Left renal cortex interstitium (tissue), 4 donors: ENCODE data around the gene DUS4L. TPM values are rescaled to one million over a fixed set of nuclear protein-coding genes. Genes with fewer than 3 reads are reported as not detected.
A peak's percentile ranks its signal among the peaks of the same experiment; 100 is the strongest.

Experiments used
- DNase-seq, 4 donors: peaks; one replicate each; pipeline ENCODE4 v3.0.0-alpha.2; 2013; ENCODE audit warnings: low read depth in 4 of 4, low spot score in 2 of 4, missing footprints in 1 of 4
- polyA plus RNA-seq, 4 donors: library from polyadenylated mRNA; unstranded; fragments of 120-200 nt; gene quantifications; one replicate each; pipeline ENCODE4 v1.2.1, GENCODE V29; 2013; ENCODE audit not compliant: insufficient read length in 4 of 4

The DUS4L gene
- polyA plus RNA-seq, 4 donors, result 14.5 to 24.3 (median 17.0) TPM

- peak in 1 of 4 donors; percentile 55 for DNase-seq
These were observed 16.3 kb downstream of the DUS4L start, which contains the start of gene BCAP29 for GRCh38 chr7:107579885-107580715. TSS of gene BCAP29 (plus strand) at chr7:107580246. CDS start at chr7:107580773, 527 bp downstream.

GRCh38 chr7:107580716-107581383 is 17.1 kb downstream of the DUS4L start:
- DNase-seq, result no peak

DNA sequence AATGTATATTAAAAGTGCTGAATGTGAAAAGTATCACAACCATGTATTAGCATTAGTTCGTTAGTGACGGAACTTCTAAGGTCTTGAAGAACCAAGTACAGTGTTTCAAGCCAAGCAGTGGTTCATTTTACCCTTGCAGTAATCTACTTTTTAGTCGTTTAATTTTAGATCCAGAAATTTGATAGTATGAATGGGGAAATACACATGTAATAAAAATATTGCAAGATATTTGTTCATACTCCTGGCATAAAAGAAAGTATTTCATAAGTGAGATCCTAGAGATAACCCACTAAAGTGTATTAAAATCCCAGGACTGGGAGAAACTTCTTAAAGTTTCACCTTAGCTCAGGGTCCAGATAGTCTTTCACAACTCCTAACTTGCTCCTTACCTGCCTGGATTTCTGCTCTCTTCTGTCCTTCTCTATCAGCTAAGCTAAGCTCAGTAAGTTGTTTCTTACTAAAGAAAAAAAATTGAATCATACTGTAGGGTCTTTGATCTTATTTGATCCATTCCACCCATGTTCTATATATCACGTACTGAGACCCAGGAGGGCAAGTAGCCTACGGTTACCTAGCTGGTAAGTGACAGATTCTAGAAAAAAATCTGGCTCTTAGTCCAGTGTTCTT is 17.7 kb downstream of the DUS4L start:
- DNase-seq, result no peak

- no peak for DNase-seq
These were observed 19.1 kb downstream of the DUS4L start for GRCh38 chr7:107582875-107583274.

- DNase-seq, result no peak
These were observed 20.9 kb downstream of the DUS4L start for GRCh38 chr7:107584716-107585115.

DNA sequence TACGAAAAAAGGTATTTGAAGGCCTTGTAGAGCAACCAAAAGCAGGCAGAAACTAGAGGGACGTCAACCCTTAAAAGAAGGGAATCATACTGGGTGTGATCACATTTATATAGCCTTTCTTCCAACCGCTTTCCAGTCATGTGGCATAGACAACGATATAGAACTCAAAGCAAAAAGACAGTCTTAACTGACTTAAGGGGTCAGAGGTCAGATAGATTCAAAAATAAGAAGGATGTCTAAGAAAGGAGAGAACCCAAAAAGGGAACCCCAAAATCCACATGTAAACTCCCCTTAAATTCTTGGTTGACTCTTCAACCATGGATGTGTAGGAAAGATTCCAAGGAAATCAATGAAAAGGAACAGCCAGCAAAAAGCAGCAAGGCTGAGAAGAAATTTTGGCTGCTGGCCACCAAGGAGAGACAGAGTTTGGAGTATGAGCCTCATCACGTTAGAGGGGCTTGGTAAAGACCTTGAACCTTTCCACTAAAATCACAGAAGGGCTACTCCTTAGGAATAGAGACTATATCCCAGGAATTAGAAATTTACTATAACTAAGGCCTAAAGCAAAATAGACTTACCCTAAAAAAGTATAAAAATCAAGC is 24.9 kb downstream of the DUS4L start:
- DNase-seq, result no peak

- DNase-seq, result no peak
These were observed 27.6 kb downstream of the DUS4L start for GRCh38 chr7:107591421-107591820.

DNA sequence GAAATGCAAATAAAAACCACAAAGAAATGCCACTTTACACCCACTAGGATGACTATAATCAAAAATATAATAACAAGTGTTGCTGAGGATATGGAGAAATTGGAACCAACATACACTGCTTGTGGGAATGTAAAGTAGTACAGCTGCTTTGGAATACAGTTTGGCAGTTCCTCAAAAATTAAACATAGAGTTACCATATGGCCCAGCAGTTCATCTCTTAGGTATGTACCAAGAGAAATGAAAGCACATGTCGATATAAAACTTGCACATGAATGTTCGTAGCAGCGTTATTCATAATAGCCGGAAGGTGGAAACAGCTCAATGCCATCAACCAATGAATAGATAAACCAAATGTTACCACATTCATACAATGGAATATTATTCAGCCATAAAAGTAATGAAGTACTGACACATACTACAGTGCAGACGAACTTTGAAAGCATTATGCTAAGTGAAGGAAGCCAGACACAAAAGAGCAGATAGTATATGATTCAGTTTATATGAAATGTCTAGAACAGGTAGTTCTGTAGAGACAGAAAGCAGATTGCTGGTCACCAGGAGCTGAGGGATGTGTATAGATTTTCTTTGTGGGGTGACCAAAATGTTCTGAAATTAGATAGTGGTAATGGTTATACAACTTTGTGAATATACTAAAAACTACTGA is 28.7 kb downstream of the DUS4L start:
- DNase-seq, result no peak

- no peak for DNase-seq
These were observed 29.2 kb downstream of the DUS4L start for GRCh38 chr7:107593025-107593410.

DNA sequence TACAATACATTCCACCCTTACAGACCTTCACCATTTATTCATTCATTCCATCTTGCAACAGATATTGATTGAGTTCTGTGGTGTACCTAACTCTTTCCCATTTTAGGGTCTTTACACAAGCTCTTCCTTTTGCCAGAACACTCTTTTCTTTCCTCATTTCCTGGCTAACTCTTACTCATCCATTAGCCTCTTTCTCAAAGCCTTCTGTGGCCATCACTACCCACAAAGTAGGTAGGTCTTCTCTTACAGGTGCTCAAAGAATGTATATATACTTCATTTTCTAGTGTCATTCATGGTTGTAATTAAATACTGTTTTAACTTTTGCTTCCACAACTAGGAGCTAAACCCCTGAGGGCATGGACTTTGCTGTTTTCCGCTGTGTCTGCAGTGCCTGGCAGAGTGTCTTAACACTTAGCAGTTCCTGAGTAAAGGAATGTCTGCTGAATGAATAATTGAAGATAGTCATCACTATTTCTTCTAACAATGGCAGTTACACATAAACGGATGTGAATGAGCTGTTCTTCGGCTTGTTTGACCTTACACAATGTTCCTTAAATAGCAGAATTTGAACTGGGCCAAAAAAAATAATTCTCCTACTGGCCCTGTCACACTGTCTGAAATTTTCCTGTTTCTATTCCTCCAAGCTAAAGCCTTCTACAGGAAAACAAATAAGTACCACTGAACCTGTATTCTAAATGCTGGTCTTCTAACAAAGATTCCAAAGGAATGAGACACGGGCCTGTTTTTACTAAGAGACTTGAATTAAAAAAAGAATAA is 31.4 kb downstream of the DUS4L start:
- DNase-seq, result no peak

DNA sequence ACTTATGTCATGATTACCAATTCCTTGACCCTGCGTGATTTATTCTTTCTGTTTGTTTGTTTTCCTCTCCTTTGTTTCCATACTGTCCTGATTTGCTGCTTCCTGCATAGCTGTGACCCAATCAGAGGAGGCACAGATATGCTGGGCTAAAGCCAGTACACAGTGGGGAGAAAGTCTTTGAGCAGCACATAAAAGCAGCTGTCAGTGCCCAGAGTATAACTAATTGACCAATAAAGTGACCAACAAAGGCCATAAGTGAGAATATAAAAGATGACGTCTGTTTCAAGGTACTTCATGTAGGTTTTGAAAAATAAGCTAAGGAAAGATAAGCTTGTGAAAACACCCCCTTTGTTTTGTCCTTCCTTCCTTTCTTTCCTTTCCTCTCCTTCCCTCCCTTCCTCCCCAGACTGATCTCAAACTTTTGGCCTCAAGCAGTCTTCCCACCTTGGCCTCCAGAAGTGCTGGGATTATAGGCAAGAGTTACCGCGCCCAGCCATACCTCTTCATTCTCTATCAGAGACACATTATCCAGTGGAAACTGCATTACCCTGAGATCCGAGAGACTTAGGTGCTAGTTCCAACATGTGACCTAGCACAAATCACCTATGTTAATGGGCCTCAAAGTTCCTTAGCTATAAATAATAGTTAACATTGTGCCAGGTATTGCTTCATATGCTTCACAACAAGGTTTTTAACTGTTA is 33.3 kb downstream of the DUS4L start:
- no peak for DNase-seq

DNA sequence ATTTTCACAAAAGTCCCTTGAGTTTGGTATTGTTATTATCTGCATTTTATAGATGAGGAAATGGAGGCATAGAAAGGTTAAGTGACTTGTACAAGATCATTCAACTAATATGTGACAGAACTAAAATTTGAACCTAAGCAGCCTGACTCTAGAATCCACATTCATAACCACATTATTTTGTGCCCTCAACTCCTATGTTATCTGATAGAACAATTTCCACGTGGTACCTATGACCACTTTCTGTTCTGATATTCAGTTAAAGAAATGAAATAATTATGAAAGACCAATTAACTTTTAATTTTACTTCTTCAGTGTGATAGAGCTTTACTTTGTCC is 33.8 kb downstream of the DUS4L start:
- no peak for DNase-seq

GRCh38 chr7:107597953-107598352 is 34.2 kb downstream of the DUS4L start:
- no peak for DNase-seq

GRCh38 chr7:107599262-107599661 is 35.5 kb downstream of the DUS4L start:
- no peak for DNase-seq

DNA sequence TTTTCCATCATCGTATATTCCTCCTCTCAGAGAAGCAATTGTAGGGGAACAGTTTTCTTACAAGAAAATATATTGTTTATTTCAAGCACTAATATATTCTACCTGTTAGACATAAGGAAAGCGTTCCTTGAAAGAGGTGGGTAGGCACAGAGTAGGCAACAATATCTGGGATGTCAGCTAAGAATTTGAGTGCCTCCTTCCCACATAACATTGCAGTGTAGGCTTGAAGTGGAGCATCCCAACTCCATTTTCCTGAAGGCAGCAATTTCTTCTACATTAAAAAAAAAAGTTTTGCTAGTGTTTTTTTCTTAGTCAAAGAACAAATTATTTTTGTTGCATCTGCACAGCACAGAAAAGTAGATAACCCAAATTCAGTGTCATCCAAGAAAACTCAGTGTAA is 37.0 kb downstream of the DUS4L start:
- no peak for DNase-seq

DNA sequence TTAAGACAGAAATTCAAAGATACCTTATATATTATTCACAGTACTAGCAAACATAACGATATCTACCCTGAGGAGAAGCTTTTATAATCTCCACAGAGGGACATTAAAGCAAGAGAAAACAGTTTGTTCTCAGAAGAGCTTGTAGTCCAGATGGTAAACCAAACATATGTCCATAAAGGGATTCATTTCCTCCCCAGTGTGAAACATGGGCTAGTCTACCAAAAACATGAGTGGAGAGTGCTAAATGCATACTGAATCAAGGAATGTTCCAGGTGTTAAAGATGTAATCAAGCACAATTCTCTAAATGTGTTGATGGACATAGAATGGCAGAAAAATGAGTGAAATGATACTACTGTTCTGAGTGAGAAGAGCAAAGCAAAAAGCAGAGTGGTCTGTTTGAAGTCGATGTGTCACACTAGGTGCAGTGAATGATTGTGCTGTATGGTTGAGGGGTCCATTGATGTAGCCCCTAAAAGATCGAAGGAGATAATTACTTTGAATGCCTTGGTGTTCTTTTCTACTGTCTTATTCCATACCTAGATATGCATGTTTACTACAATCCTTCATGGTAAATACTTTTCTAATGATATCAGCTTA is 41.5 kb downstream of the DUS4L start:
- no peak for DNase-seq

DNA sequence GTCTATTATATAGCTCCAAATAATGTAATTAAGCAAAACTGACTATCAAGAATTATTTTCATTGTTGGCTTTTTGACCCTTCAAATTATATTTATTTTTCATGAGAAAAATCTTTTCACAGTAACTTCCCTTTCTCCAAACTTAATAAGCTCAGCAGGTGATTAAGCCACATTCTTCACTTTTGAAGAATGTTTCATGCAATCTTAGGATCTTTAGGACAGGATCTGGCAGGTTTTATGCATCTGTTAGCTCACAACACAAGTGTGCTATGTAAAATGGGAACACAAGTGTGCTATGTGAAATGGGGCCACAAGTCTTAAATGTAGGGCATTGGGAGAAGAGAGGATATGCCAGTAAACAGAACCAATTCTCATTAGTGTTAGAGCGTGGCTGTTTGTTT is 42.5 kb downstream of the DUS4L start:
- DNase-seq, result no peak

GRCh38 chr7:107609811-107610261 is 46.1 kb downstream of the DUS4L start:
- DNase-seq, result no peak

GRCh38 chr7:107610323-107610722 is 46.6 kb downstream of the DUS4L start:
- DNase-seq, result no peak
